Measurements from ENCODE around the gene BCL3.

BCL3 gene

GRCh38 chr19:44728178-44728577 is 20.3 kb upstream of the BCL3 start:
- TF ChIP-seq CTCF (IDR thresholded peaks at IDR 0.05; ENCODE audit: extremely low read depth, insufficient read depth, missing control alignments) = no peak
- no peak for DNase-seq (ENCODE audit: low spot score)
- in situ Hi-C loops (cut with MboI; ENCODE audit: low pct_unique_long_range_greater_than_20kb, low sequenced_read_pairs, unreplicated experiment) = loop anchor here (5.0 kb wide), 1 partner anchor 34 kb away; no protein-coding TSS in a partner anchor

GRCh38 chr19:44729516-44730033 is 18.9 kb upstream of the BCL3 start:
- DNase-seq (ENCODE audit: low spot score) = no peak
- in situ Hi-C loops (cut with MboI; ENCODE audit: low pct_unique_long_range_greater_than_20kb, low sequenced_read_pairs, unreplicated experiment) = loop anchor here (5.0 kb wide), 1 partner anchor 33 kb away; no protein-coding TSS in a partner anchor
- no peak for TF ChIP-seq CTCF (IDR thresholded peaks at IDR 0.05; ENCODE audit: extremely low read depth, insufficient read depth, missing control alignments)

- no peak for DNase-seq (ENCODE audit: low spot score)
- in situ Hi-C loops (cut with MboI; ENCODE audit: low pct_unique_long_range_greater_than_20kb, low sequenced_read_pairs, unreplicated experiment) = no loop called here
- no peak for TF ChIP-seq CTCF (IDR thresholded peaks at IDR 0.05; ENCODE audit: extremely low read depth, insufficient read depth, missing control alignments)
Measured at GRCh38 chr19:44731081-44731480, 17.4 kb upstream of the BCL3 start.

- in situ Hi-C loops (cut with MboI; ENCODE audit: low pct_unique_long_range_greater_than_20kb, low sequenced_read_pairs, unreplicated experiment) = no loop called here
- no peak for TF ChIP-seq CTCF (IDR thresholded peaks at IDR 0.05; ENCODE audit: extremely low read depth, insufficient read depth, missing control alignments)
- no peak for DNase-seq (ENCODE audit: low spot score)
Measured at GRCh38 chr19:44731622-44732021, 16.9 kb upstream of the BCL3 start.

- in situ Hi-C loops (cut with MboI; ENCODE audit: low pct_unique_long_range_greater_than_20kb, low sequenced_read_pairs, unreplicated experiment) = no loop called here
- DNase-seq (ENCODE audit: low spot score) = no peak
- no peak for TF ChIP-seq CTCF (IDR thresholded peaks at IDR 0.05; ENCODE audit: extremely low read depth, insufficient read depth, missing control alignments)
Measured at GRCh38 chr19:44732235-44733014, 16.1 kb upstream of the BCL3 start.

- in situ Hi-C loops (cut with MboI; ENCODE audit: low pct_unique_long_range_greater_than_20kb, low sequenced_read_pairs, unreplicated experiment) = no loop called here
- TF ChIP-seq CTCF (IDR thresholded peaks at IDR 0.05; ENCODE audit: extremely low read depth, insufficient read depth, missing control alignments) = no peak
- no peak for DNase-seq (ENCODE audit: low spot score)
Measured at GRCh38 chr19:44734357-44734756, 14.2 kb upstream of the BCL3 start.
